Activated CD4-positive, CD25-positive, alpha-beta regulatory T cell (primary cell): ENCODE measurements around the gene NHLRC4.

Source experiments
- DNase-seq, 4 experiments: peaks; one replicate each; lab custom pipeline; 2025; lab: John Stamatoyannopoulos, UW

The NHLRC4 gene

DNA sequence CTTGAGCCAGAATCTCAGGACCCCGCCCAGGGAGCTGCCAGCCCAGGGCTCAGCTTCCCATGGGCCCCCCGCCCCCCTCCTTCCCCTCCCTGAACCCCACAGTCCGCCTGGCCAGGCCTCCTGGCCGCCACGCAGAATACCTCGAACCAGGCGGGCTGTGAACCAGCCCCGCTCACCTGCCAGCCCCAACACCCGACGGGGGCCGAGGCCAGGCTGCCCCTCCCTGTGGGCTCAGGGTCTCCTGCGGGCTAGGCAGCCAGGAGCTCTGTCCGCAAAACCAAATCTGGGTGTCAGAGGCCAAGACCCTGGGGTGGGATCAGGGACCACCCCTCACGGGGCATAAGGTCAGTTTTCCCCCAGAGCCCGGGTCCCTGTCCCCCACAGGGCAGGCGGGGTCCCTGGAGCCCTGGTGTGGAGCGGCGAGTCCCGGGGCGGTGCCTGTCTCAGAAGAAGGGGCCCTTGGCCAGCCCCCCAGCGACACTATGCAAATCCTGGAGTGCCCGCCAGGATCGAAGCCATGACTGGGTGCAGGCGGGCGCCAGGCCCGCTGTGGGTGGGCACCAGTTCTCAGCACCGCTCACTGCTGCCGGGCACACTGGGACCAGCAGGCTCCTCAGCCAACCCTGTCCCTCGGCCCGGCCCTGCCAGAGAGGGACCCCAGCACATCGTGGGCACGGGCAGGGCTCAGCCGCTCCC lies 13.1 kb upstream of the NHLRC4 start:
- no peak for DNase-seq

- DNase-seq = no peak
Measured at GRCh38 chr16:554297-554621, 12.5 kb upstream of the NHLRC4 start.

GRCh38 chr16:554640-555365 lies 12.0 kb upstream of the NHLRC4 start:
- DNase-seq = no peak

GRCh38 chr16:555528-556473 lies 11.0 kb upstream of the NHLRC4 start:
- DNase-seq = no peak

DNA sequence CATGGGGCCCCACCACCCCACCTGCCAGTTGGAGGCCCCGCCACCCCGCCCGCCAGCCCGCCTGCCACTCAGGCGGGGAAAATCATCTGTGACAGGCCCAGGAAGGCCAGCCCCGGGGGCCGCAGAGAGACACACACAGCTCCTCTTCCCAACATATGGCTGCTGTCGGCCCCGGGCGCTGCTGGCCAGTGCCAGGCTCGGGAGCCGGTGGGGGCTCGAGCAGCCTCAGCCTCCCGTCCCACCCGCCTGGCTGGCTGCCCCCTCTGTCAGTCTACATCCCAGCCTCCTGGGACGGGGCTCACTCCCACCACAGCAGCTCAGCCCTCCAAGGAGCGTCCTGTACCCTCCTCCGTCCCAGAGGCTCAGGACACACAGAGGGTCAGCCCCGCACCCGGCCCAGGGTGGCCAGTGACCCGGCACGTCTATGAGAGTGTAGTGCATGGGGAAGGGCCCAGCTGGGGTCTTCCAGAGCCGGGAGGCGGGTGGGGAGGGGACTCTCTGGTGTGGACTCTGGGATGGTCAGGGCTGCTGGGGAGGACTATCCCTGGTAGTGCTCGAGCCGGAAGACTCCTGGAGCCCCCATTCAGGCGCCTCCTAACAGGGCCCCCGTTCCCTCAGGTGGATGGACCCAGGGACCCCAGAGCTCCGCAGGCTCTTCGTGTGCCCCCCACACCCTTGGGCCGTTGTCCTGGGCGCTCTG lies 10.2 kb upstream of the NHLRC4 start:
- DNase-seq = no peak

DNA sequence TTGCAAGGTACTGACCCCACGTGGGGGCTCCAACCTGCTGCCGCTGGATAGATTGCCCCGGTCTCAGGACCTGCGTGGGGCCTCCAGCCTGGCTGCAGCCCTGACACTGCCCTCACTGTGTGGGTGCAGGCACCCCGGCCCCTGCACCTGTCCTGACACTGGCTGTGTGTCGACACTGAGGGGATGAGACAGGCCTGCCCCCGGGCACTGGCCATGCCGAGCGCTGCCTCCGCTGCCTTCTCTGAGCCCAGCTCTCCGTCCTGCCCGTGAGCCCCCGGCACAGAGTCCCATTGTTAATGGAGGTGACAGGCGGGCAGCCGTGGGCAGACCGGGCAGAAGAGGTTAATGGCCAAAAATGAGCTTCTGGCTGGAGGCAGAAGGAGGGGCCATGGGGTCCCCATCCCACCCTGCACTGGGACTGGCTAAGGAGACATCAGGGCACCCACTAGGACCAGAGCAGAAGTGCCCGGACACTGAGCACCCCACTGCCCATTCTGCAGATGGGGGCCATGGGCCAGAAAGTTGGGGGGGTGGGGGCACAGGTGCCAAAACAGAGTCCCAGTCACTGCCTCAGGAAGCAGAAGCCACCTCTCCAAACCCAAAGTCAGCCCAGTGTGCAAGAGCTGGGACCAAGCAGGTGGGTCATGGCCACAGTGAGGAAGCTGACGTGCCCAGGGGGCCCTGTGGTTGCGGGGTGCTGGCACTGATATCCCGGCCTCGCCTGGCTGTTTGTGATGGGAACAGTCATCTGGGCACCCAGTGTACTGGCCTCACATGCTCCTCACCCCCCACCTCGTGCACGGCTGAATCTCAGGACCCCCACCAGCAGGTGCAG lies 9.1 kb upstream of the NHLRC4 start:
- no peak for DNase-seq

DNA sequence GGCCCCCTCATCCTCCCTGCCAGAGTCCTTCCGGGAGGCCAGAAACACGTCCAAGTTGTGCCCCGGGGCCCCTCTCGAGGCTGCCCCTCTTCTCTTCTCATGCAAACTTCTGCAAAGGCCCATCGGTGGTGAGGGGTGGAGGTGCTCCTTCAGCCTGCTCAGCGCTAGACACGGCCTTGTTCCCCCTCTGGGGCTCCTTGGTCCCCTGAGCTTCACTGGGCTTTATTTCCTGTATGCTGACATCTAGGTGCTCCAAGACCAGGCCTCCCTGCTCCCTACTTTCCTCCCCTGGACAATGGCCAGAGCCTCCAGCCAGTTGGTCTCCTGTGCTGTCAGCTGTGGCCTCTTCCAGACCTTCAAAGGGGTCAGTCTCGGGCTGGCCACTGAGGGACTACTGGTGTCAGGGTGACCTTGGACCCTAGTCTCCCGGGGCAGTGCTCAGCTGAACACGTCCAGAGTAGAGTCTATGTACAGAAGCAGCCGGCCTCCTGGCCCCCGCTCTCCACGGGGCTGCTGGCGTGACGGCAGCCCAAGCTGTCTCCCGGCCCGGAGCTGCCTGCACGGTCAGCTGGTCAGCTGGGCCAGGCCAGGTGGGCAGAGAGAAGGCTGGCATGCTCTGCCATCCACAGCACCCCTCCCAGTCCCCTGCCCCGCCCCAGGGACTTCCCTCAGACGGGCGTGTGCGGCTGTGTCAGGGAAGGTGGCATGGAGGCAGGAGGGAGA lies 8.3 kb upstream of the NHLRC4 start:
- no peak for DNase-seq

- no peak for DNase-seq
Measured at GRCh38 chr16:559021-559380, 7.8 kb upstream of the NHLRC4 start.

DNA sequence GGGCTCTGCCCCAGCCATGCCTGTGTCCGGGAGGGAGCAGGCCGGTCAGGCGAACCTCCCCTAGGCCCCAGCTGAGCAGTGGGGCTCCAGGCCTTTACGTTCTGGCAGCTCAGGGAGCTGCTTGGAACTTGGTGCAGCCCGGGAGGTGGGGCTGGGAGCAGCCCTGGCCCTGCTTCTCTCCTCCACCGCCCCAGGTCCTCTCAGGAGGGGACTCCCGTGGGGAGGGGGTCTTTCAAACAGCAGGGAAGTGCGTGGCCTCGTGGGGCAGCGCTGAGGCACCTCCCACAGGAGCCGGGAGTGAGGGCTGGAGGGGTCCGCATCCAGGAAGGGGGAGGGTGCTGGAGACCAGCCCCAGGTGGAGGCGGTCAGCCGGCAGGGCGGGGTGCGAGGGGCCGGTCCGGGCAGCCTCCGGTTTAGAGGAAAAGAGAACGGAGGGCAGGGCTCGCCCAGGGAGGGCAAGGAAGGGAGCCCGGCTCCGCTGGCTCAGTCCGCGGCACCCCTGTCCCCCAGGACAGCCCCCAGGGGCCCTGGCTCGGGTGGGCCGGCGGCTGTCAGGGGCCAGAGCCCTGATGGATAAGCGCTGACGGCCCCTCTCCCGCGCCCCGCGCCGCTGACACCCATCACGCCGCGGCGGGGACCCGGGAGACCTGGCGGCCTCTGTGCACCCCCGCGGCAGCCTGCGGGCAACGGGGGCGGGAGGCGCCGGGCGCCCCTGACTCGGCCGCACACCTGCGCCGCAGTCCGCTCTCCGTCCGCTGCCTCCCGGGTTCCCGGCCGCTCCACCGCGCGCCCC lies 7.2 kb upstream of the NHLRC4 start:
- no peak for DNase-seq

DNA sequence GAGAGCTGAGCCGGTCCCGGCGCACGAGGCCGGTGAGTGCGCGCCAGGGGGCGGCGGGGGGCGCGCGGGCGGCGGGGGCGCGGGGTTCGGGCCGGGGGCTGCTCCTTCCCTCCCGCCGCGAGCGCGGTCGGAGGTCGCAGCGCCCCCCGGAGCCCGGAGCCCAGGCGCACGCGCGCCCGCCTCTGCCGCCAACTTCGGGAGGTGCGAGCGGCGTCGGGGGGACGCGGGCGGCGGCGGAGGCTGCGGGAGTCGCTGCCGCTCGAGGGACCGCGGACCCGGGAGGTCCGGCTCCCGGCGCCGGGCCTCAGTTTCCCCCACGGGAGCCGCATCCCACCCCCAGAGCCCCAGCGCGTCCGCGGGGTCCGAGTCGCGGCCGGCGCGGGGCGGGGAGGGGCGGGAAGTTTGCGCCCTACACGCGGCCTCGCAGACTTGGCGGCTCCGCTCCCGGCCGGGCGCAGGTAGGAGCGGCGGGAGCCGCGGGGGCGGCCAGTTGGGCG lies 6.6 kb upstream of the NHLRC4 start, which contains the start of gene PRR35:
Gene PRR35 (plus strand): TSS at position 191 of the 497 bp plus-strand sequence. CDS start 2,901 bp downstream, outside the sequence.
- DNase-seq = no peak

DNA sequence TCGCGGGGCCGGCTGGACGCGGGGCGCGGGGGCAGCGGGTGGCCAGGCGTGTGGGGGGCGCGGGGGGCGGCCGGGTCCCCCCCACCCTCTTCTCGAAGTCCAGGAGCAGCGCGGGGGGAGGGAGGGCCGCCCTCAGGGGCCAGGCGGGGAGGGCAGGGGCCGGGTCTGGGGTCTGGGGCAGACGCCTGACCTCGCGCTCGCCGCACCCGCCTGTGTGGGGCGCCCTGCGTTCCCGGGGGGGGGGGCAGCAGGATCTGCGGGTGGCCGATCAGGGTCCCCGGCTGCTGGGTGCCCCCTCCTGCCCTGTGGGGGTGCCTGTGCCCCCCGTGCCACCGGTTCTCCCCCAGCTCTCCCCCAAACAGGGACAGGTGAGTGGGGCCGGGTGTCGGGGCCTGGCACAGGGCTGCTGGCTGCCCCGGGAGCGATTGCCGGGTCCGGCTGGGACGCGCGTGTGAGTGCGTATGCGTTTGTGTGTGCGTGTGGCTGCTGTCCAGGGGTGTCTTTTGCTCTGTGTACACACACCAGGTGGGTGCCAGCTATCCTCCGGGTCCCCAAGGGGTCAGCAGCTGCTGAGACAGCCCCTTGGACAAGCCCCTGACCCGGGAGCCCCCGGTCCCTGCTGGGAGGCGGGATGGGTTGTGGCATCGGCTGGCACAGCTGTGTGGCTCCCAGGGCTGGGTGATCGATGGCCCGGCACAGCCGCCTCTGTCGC lies 5.9 kb upstream of the NHLRC4 start:
- DNase-seq = no peak

- no peak for DNase-seq
Measured at GRCh38 chr16:561413-561794, 5.4 kb upstream of the NHLRC4 start.

DNA sequence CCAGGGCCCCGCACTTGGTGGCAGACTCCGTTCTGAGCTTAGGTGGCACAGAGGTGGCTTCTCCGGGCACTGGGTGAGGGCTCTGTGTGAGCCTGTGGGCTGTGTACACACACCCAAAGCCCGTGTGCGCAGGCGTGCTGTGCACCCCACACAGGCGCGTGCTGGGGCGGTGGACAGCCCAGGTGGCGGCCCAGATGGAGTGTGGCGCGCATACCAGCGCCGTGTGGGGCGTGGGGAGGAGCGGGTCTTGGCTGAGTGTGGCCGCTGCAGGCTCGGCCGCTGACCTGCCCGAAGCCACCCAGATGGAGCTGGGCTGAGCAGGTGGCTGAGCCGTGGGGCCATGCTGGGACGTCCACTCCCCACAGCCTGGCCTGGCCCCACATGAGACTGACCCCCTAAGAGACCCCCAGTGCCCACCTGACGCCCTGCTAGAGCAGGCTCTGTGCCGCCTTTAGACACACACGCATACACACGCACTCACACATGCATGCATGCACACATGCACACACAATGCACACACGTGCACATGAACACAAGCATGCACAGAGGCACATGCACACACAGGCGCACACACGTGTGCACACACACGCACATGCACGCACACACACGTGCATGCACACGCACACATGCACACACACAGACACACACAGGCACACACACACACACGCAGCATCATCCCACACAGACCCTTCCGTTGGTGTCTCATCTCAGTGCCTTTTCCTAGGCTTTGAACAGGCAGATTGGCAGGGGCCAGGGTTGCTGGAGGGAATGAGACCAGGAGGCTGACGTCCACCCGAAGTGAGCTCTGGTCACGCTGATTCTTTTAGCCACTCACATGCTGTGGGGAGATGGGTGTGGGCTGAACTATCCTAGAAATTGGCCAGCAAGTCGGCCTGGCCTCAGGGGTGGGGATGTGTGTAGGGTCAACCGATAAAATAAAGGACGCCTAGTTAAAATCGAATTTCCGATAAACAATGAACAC lies 4.6 kb upstream of the NHLRC4 start:
- DNase-seq = no peak

GRCh38 chr16:563072-563644 lies 3.6 kb upstream of the NHLRC4 start:
- no peak for DNase-seq

GRCh38 chr16:564690-565418 lies 2.0 kb upstream of the NHLRC4 start:
- no peak for DNase-seq
